CD4-positive, alpha-beta memory T cell (primary cell): ENCODE data around the gene CPNE4. TPM values are rescaled to one million over a fixed set of nuclear protein-coding genes. Genes with fewer than 3 reads are reported as not detected.

Source experiments
- CTCF ChIA-PET: fragments of 350-600 bp; sonication (Branson Sonifier 250); formaldehyde crosslinking; loops from one replicate; lab custom pipeline; 2021; ENCODE audit warnings: inconsistent platforms; ENCODE audit not compliant: partially characterized antibody; lab: Charles Lee
- POLR2A ChIA-PET: fragments of 350-600 bp; sonication (Branson Sonifier 250); formaldehyde crosslinking; loops from one replicate; lab custom pipeline; 2021; ENCODE audit not compliant: partially characterized antibody; lab: Charles Lee
- DNase-seq, 5 donors: peaks; one replicate each; pipeline versions ENCODE4 v3.0.0 to v3.0.0-alpha.2; 2020 to 2022; ENCODE audit warnings: mixed read lengths in 1 of 5
- H3K27ac ChIP-seq: one replicate; pipeline ENCODE4 v1.7.0; 2013; ENCODE audit warnings: low read depth, low read length
- H3K27me3 ChIP-seq: 2 replicates; pipeline ENCODE4 v1.7.0; 2013; ENCODE audit warnings: mild to moderate bottlenecking, low read length, moderate library complexity; ENCODE audit not compliant: insufficient read depth
- H3K36me3 ChIP-seq: 2 replicates; pipeline ENCODE4 v1.7.0; 2013; ENCODE audit warnings: mild to moderate bottlenecking, low read length, moderate library complexity; ENCODE audit not compliant: insufficient read depth
- H3K4me1 ChIP-seq: 2 replicates; pipeline ENCODE4 v1.7.0; 2013; ENCODE audit warnings: mild to moderate bottlenecking, low read length, moderate library complexity; ENCODE audit not compliant: insufficient read depth
- H3K4me3 ChIP-seq, 2 donors: one replicate each; pipeline ENCODE4 v1.7.0; 2013; ENCODE audit warnings: low read length in 2 of 2, mild to moderate bottlenecking in 1 of 2
- H3K9me3 ChIP-seq, 2 donors: one replicate each; pipeline ENCODE4 v1.7.0; 2013; ENCODE audit warnings: low read length in 2 of 2, control low read depth in 1 of 2; ENCODE audit not compliant: control insufficient read depth in 1 of 2
- H3K27ac Mint-ChIP-seq, 7 donors: one replicate each; pipeline ENCODE4 v1.8.0; 2020 to 2021; ENCODE audit warnings: mixed read lengths in 7 of 7, mild to moderate bottlenecking in 6 of 7, inconsistent platforms in 3 of 7, moderate library complexity in 3 of 7
- H3K27me3 Mint-ChIP-seq, 2 donors: one replicate each; pipeline ENCODE4 v1.8.0; 2020 to 2021; ENCODE audit warnings: mixed read lengths in 2 of 2
- H3K36me3 Mint-ChIP-seq, 2 donors: one replicate each; pipeline ENCODE4 v1.8.0; 2020 to 2021; ENCODE audit warnings: mixed read lengths in 2 of 2, inconsistent platforms in 1 of 2, mild to moderate bottlenecking in 1 of 2
- H3K4me1 Mint-ChIP-seq, 4 donors: one replicate each; pipeline ENCODE4 v1.8.0; 2020 to 2021; ENCODE audit warnings: mixed read lengths in 4 of 4, mild to moderate bottlenecking in 1 of 4
- H3K4me3 Mint-ChIP-seq, 8 donors: one replicate each; pipeline ENCODE4 v1.8.0; 2020 to 2021; ENCODE audit warnings: mixed read lengths in 8 of 8, mild to moderate bottlenecking in 7 of 8, moderate library complexity in 6 of 8, inconsistent platforms in 3 of 8
- H3K9me3 Mint-ChIP-seq, 8 donors: one replicate each; pipeline ENCODE4 v1.8.0; 2020 to 2021; ENCODE audit warnings: mixed read lengths in 8 of 8, mild to moderate bottlenecking in 5 of 8, inconsistent platforms in 3 of 8, moderate library complexity in 1 of 8
- intact Hi-C: fragments of 100-400 bp; cut with micrococcal nuclease; formaldehyde crosslinking; loops from one replicate; pipeline ENCODE4 v1.15.1; 2023
- polyA plus RNA-seq, 2 donors: library from polyadenylated mRNA; unstranded; fragments of 300-500 nt; fragmentation: Illumina TruSeq; gene quantifications; one replicate each; pipeline ENCODE4 v1.2.3, GENCODE V29; 2021
- total RNA-seq, 2 experiments: library from RNA; stranded (reverse); gene quantifications; one replicate each; pipeline ENCODE4 v1.2.3, GENCODE V29; 2021

CPNE4 gene
- total and polyA plus RNA-seq, 4 experiments from 2014 or later, result not detected

DNA sequence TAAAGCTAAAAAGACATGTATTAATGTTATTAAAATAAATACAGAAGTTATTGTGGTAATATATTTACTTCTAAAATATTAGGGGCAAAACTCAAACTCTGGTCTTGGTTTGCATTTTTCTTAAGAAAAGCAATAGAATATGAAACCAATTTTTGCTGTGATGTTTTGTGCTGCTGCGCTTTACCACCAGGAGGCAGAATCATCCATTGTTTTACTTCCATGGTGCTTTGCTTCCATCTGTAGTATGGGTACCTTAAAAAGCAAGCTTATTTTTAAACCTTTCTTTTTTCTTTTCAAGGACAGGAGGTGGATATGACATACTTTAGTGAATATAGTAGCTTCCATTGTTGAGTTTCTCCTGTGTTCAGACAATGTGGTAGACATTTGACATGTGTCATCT is 485.5 kb downstream of the CPNE4 start:
- no peak for DNase-seq
- intact Hi-C loops, result no loop called here
- Mint-ChIP-seq H3K36me3 (no peaks in the 10 kb centered on the region), H3K9me3 (no peaks in the 10 kb centered on the region), H3K4me3 (no peak overlapping the region), H3K27me3 (peaks cover 9 to 15% of the 10 kb centered on the region in 2 donors), H3K27ac (no peak overlapping the region), H3K4me1 (no peaks in the 10 kb centered on the region)
- H3K27me3 ChIP-seq, result no peaks in the 10 kb centered on the region
- ChIA-PET POLR2A (no interaction called here), CTCF (no interaction called here)
- H3K36me3 ChIP-seq, result no peaks in the 10 kb centered on the region
- no peaks in the 10 kb centered on the region for H3K4me1 ChIP-seq
- H3K4me3 ChIP-seq, result no peak overlapping the region
- H3K9me3 ChIP-seq, result no peaks in the 10 kb centered on the region
- no peak overlapping the region for H3K27ac ChIP-seq

DNA sequence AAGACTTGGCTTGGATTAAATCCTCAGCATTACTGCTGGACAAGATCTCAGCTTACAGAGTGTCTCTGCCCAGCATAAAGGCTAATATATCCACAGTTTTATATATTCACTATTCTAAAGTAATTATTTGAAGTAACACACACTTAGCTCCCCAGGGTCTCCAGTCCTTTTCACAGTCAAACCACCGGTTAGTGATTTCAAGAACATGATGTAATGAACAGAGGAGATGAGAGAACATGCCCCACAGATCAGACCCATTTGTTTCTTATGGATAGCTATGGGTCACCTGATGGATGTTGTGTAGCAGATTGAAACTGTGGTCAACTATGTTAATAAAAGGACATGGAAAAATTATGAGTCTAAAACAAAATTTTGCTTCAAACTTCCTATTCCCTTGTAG is 487.2 kb downstream of the CPNE4 start:
- no peak for DNase-seq
- no peak overlapping the region for H3K27ac ChIP-seq
- no peaks in the 10 kb centered on the region for H3K9me3 Mint-ChIP-seq
- CTCF ChIA-PET, result no interaction called here
- no peaks in the 10 kb centered on the region for H3K36me3 ChIP-seq
- no peaks in the 10 kb centered on the region for H3K27me3 ChIP-seq
- H3K27ac Mint-ChIP-seq, result no peak overlapping the region
- no peaks in the 10 kb centered on the region for H3K4me1 ChIP-seq
- H3K9me3 ChIP-seq, result no peaks in the 10 kb centered on the region
- POLR2A ChIA-PET, result no interaction called here
- intact Hi-C loops, result no loop called here
- H3K4me1 Mint-ChIP-seq, result no peaks in the 10 kb centered on the region
- peaks cover 9 to 13% of the 10 kb centered on the region in 2 donors for H3K27me3 Mint-ChIP-seq
- H3K4me3 Mint-ChIP-seq, result no peak overlapping the region
- H3K4me3 ChIP-seq, result no peak overlapping the region
- H3K36me3 Mint-ChIP-seq, result no peaks in the 10 kb centered on the region

DNA sequence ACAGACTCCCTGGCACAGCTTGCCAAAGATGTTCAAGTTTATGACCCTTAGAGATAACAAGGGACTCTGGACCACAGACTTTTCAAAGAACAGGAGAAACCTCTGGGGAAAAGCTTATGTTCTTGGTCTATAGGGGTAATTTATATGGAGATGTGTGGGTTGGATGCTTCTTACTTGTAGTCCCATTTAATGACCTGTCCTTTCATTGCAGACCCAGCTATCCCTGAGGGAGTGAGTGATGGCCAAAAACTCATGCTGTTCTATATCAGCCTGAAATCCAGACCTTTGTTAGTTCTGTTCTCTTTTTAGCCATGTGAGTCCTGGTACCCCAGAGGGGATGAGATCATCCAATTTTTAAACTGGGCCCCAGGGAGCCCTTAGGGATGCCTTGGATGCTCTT is 488.4 kb downstream of the CPNE4 start:
- CTCF ChIA-PET, result no interaction called here
- H3K27ac Mint-ChIP-seq, result no peak overlapping the region
- H3K36me3 Mint-ChIP-seq, result no peaks in the 10 kb centered on the region
- Histone ChIP-seq H3K4me3 (no peak overlapping the region), H3K36me3 (no peaks in the 10 kb centered on the region), H3K4me1 (no peaks in the 10 kb centered on the region), H3K27me3 (no peaks in the 10 kb centered on the region), H3K9me3 (no peaks in the 10 kb centered on the region), H3K27ac (no peak overlapping the region)
- POLR2A ChIA-PET, result no interaction called here
- H3K27me3 Mint-ChIP-seq, result peaks cover 9 to 13% of the 10 kb centered on the region in 2 donors
- no peak for DNase-seq
- H3K4me3 Mint-ChIP-seq, result no peak overlapping the region
- intact Hi-C loops, result no loop called here
- no peaks in the 10 kb centered on the region for H3K4me1 Mint-ChIP-seq
- H3K9me3 Mint-ChIP-seq, result no peaks in the 10 kb centered on the region

GRCh38 chr3:131544557-131544956 is 490.3 kb downstream of the CPNE4 start:
- Mint-ChIP-seq H3K4me3 (no peak overlapping the region), H3K9me3 (no peaks in the 10 kb centered on the region), H3K4me1 (no peaks in the 10 kb centered on the region), H3K27me3 (peaks cover 17 to 18% of the 10 kb centered on the region in 2 donors), H3K36me3 (no peaks in the 10 kb centered on the region), H3K27ac (no peak overlapping the region)
- DNase-seq, result no peak
- intact Hi-C loops, result no loop called here
- no peaks in the 10 kb centered on the region for H3K27me3 ChIP-seq
- H3K36me3 ChIP-seq, result no peaks in the 10 kb centered on the region
- CTCF ChIA-PET, result interaction anchor here (0.8 kb wide), 1 partner anchor 14 kb away, joined by 3 read pairs; no protein-coding TSS in a partner anchor
- no peaks in the 10 kb centered on the region for H3K9me3 ChIP-seq
- POLR2A ChIA-PET, result no interaction called here
- H3K4me1 ChIP-seq, result no peaks in the 10 kb centered on the region
- no peak overlapping the region for H3K4me3 ChIP-seq
- H3K27ac ChIP-seq, result no peak overlapping the region

DNA sequence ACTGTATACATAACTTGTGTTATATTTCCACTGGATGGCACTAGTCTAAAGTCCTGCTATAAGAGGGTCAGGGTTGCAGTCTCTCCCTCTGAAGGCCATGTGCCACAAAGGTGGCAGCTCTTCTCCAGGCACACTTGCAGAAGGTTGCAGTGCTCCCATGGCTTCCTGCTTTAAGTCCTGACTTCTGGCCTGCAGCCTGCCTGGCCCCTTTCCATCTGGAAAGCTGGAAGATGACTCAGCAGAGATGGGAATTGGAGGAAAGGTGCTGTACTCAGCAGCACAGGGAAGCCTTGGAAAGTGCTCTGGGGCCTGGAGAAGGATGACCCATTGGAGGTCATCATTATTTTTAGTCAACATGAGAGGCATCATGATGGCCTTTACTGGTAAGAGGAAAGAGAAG is 491.1 kb downstream of the CPNE4 start:
- ChIA-PET CTCF (interaction anchor here (0.8 kb wide), 1 partner anchor 13 kb away, joined by 3 read pairs; no protein-coding TSS in a partner anchor), POLR2A (no interaction called here)
- no peak overlapping the region for H3K27ac ChIP-seq
- H3K27me3 ChIP-seq, result peaks cover 4% of the 10 kb centered on the region
- intact Hi-C loops, result no loop called here
- no peaks in the 10 kb centered on the region for H3K4me1 ChIP-seq
- no peaks in the 10 kb centered on the region for H3K36me3 ChIP-seq
- no peak overlapping the region for H3K4me3 ChIP-seq
- no peaks in the 10 kb centered on the region for H3K9me3 ChIP-seq
- Mint-ChIP-seq H3K27ac (no peak overlapping the region), H3K27me3 (peaks cover 18 to 22% of the 10 kb centered on the region in 2 donors), H3K36me3 (no peaks in the 10 kb centered on the region), H3K4me3 (no peak overlapping the region), H3K9me3 (peaks cover 0 to under 1% (median 0%) of the 10 kb centered on the region in 8 donors), H3K4me1 (no peaks in the 10 kb centered on the region)
- no peak for DNase-seq

- ChIA-PET POLR2A (no interaction called here), CTCF (no interaction called here)
- H3K4me1 Mint-ChIP-seq, result no peaks in the 10 kb centered on the region
- H3K27me3 Mint-ChIP-seq, result peaks cover 19% of the 10 kb centered on the region in 2 donors
- no peak for DNase-seq
- no peaks in the 10 kb centered on the region for H3K4me1 ChIP-seq
- H3K27ac ChIP-seq, result no peak overlapping the region
- no peak overlapping the region for H3K4me3 Mint-ChIP-seq
- H3K9me3 Mint-ChIP-seq, result peaks cover 0 to 4% (median 0%) of the 10 kb centered on the region in 8 donors
- H3K36me3 ChIP-seq, result no peaks in the 10 kb centered on the region
- no peak overlapping the region for H3K27ac Mint-ChIP-seq
- intact Hi-C loops, result no loop called here
- H3K36me3 Mint-ChIP-seq, result no peaks in the 10 kb centered on the region
- H3K27me3 ChIP-seq, result peaks cover 4% of the 10 kb centered on the region
- no peaks in the 10 kb centered on the region for H3K9me3 ChIP-seq
- no peak overlapping the region for H3K4me3 ChIP-seq
Observed at GRCh38 chr3:131541288-131541687, 493.5 kb downstream of the CPNE4 start.

- ChIA-PET POLR2A (no interaction called here), CTCF (no interaction called here)
- H3K36me3 Mint-ChIP-seq, result no peaks in the 10 kb centered on the region
- H3K36me3 ChIP-seq, result no peaks in the 10 kb centered on the region
- no peaks in the 10 kb centered on the region for H3K9me3 ChIP-seq
- H3K4me1 Mint-ChIP-seq, result no peaks in the 10 kb centered on the region
- no peaks in the 10 kb centered on the region for H3K4me1 ChIP-seq
- intact Hi-C loops, result no loop called here
- H3K27ac ChIP-seq, result no peak overlapping the region
- H3K9me3 Mint-ChIP-seq, result peaks cover 0 to 4% (median 0%) of the 10 kb centered on the region in 8 donors
- peaks cover 22 to 23% of the 10 kb centered on the region in 2 donors for H3K27me3 Mint-ChIP-seq
- peaks cover 4% of the 10 kb centered on the region for H3K27me3 ChIP-seq
- H3K4me3 ChIP-seq, result no peak overlapping the region
- H3K4me3 Mint-ChIP-seq, result no peak overlapping the region
- H3K27ac Mint-ChIP-seq, result no peak overlapping the region
- DNase-seq, result no peak
Observed at GRCh38 chr3:131540821-131541220, 494.0 kb downstream of the CPNE4 start.

GRCh38 chr3:131540143-131540542 is 494.7 kb downstream of the CPNE4 start:
- H3K9me3 ChIP-seq, result no peaks in the 10 kb centered on the region
- H3K27ac ChIP-seq, result no peak overlapping the region
- no peaks in the 10 kb centered on the region for H3K4me1 Mint-ChIP-seq
- H3K27me3 Mint-ChIP-seq, result peaks cover 22 to 25% of the 10 kb centered on the region in 2 donors
- ChIA-PET CTCF (no interaction called here), POLR2A (no interaction called here)
- no peak overlapping the region for H3K4me3 Mint-ChIP-seq
- no peaks in the 10 kb centered on the region for H3K36me3 Mint-ChIP-seq
- H3K27me3 ChIP-seq, result peaks cover 4% of the 10 kb centered on the region
- no peak for DNase-seq
- H3K27ac Mint-ChIP-seq, result no peak overlapping the region
- no peaks in the 10 kb centered on the region for H3K4me1 ChIP-seq
- no peaks in the 10 kb centered on the region for H3K36me3 ChIP-seq
- intact Hi-C loops, result no loop called here
- H3K4me3 ChIP-seq, result no peak overlapping the region
- H3K9me3 Mint-ChIP-seq, result peaks cover 0 to 4% (median 0%) of the 10 kb centered on the region in 8 donors
